ENCODE results near the gene CES5A.

DNA sequence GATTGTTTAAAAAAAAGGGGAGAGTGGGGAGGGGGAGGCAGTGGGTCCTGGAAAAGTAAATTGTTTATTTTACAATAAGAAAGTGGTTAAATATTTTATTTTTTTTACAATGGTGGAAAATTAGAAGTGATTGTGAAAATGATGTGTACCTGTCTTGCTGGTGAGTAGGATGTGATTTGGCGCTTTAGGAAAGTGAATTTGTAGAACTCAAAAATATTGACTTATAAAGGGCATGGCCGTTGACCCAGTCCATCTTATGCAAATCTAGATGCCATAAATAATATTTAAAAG lies 32.1 kb downstream of the CES5A start:
- TF ChIP-seq PHF8 (conservative IDR thresholded peaks at IDR 0.05; ENCODE audit: low read depth, low read length) (no peak), EGR1 (IDR thresholded peaks at IDR 0.05; ENCODE audit: borderline replicate concordance, low read depth, low read length) (no peak), TAF1 (IDR thresholded peaks at IDR 0.05; ENCODE audit: low read depth, low read length) (no peak)
- TF ChIP-seq, protein P1, sequence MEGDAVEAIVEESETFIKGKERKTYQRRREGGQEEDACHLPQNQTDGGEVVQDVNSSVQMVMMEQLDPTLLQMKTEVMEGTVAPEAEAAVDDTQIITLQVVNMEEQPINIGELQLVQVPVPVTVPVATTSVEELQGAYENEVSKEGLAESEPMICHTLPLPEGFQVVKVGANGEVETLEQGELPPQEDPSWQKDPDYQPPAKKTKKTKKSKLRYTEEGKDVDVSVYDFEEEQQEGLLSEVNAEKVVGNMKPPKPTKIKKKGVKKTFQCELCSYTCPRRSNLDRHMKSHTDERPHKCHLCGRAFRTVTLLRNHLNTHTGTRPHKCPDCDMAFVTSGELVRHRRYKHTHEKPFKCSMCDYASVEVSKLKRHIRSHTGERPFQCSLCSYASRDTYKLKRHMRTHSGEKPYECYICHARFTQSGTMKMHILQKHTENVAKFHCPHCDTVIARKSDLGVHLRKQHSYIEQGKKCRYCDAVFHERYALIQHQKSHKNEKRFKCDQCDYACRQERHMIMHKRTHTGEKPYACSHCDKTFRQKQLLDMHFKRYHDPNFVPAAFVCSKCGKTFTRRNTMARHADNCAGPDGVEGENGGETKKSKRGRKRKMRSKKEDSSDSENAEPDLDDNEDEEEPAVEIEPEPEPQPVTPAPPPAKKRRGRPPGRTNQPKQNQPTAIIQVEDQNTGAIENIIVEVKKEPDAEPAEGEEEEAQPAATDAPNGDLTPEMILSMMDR (IDR thresholded peaks at IDR 0.05; ENCODE audit: control extremely low read depth in 1 of 3, insufficient read depth in 1 of 3, low read depth in 1 of 3, low read length in 3 of 3) = no peak

Measured in H1 (cell line).